Activated CD4-positive, alpha-beta memory T cell treated with anti-CD3 and anti-CD28 coated beads, Interleukin-2, amount 10 ng/mL, durations not matched to agents 7 days and 5 days (primary cell): ENCODE measurements around the gene TAF5L. TPM values are rescaled to one million over a fixed set of nuclear protein-coding genes. Genes with fewer than 3 reads are reported as not detected.

ENCODE experiments used
- CTCF ChIA-PET: fragments of 350-600 bp; sonication (Branson Sonifier 250); formaldehyde crosslinking; loops from one replicate; lab custom pipeline; 2021; ENCODE audit warnings: antibody characterized with exemption, inconsistent platforms; lab: Charles Lee
- POLR2A ChIA-PET: fragments of 350-600 bp; sonication (Branson Sonifier 250); formaldehyde crosslinking; loops from one replicate; lab custom pipeline; 2021; ENCODE audit warnings: antibody characterized with exemption; lab: Charles Lee
- DNase-seq: peaks from one replicate; pipeline ENCODE4 v3.0.0-alpha.2; 2020
- H3K27ac Mint-ChIP-seq: one replicate; pipeline ENCODE4 v1.8.0; 2021; ENCODE audit warnings: mild to moderate bottlenecking, mixed read lengths
- H3K27me3 Mint-ChIP-seq: one replicate; pipeline ENCODE4 v1.8.0; 2021; ENCODE audit warnings: mixed read lengths
- H3K36me3 Mint-ChIP-seq: one replicate; pipeline ENCODE4 v1.8.0; 2021; ENCODE audit warnings: low read depth, mixed read lengths
- H3K4me1 Mint-ChIP-seq: one replicate; pipeline ENCODE4 v1.8.0; 2021; ENCODE audit warnings: mixed read lengths
- H3K4me3 Mint-ChIP-seq: one replicate; pipeline ENCODE4 v1.8.0; 2021; ENCODE audit warnings: mild to moderate bottlenecking, mixed read lengths
- H3K9me3 Mint-ChIP-seq: one replicate; pipeline ENCODE4 v1.8.0; 2021; ENCODE audit warnings: mixed read lengths
- total RNA-seq, 2 experiments: library from RNA; stranded (reverse); gene quantifications; one replicate each; pipeline ENCODE4 v1.2.3, GENCODE V29; 2021

TAF5L gene
- total RNA-seq, 2 experiments from 2014 or later = 21.0 to 23.9 TPM

DNA sequence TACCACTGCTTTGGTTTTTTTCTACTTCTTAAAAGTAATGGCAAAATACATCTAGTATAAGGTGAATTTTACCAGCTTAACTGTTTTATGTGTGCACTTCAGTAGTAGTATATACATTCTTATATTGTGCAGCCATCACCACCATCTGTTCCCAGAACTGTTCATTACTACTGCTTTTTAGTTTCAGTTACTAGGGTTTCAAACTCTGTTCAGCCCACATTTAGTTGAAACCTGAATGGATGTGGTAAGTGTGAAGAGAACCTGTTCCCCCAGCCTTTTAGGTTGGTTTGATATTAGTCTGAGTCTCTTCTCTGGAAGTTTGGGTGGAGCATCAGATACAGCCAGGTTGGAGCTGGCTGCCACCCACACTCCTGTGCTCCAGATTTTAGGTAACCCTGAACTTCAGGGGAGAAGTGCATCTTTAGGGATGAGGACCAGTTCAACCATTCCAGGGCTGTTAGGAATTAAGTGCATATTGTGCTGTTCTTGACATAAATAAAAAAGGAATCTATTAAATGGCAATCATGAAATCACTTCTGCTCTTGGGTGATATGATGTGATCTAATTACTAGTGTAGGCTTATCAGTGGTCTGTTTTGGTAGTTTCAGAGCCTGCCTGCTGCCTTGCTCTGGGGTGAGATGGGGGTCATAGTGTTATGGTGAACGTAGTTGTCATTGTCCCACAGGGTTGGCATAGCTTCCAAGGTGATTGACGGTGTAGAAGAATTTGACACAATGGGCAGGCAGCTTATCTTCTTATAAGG lies 32.3 kb upstream of the TAF5L start:
- CTCF ChIA-PET = interaction anchor here (1.0 kb wide), 1 partner anchor 39 kb away, joined by 3 read pairs; no protein-coding TSS in a partner anchor
- Mint-ChIP-seq H3K27me3 (no peaks in the 10 kb centered on the region), H3K4me1 (peaks cover 8% of the 10 kb centered on the region), H3K4me3 (no peak overlapping the region), H3K36me3 (peaks cover 39% of the 10 kb centered on the region), H3K9me3 (no peaks in the 10 kb centered on the region), H3K27ac (no peak overlapping the region)
- no peak for DNase-seq
- POLR2A ChIA-PET = no interaction called here

DNA sequence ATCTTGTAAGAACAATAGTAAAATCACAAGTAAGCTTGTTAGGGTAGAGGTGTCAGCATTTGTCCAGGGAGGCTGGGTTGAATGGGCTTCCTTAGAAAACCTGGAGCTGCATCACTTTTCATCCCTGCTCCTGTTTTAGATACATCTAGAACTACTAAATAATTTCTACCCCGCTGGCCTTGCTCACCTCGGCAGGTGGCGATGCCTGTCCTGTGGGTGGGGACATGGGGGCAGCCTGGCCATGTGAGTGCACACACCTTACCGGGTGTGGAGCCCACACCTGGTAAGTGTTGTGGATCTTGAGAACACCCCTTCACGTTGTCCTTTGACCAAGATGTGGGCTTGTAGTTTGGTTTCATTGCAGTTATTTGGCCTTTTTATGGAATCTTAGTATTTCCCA lies 29.9 kb upstream of the TAF5L start:
- no peaks in the 10 kb centered on the region for H3K27me3 Mint-ChIP-seq
- H3K4me3 Mint-ChIP-seq = no peak overlapping the region

DNA sequence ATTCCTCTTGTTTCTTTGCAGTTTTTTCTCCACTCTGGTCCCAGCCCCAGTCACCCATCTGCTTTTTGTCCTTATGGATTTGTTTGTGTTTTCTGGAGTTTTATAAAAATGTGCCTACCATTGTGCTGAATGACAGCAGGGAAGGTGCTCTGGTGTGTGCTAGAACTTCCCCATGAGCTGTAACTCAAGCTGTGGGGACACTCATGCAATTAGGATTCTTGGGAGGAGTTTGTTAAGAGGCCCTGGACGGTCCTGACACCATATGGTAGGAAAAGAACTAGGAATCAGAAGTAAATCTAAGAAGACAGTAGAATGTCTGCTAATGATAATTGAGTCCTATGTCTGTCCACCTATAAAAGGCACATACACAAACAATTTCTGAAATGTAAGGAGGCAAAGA lies 27.5 kb upstream of the TAF5L start:
- Mint-ChIP-seq H3K9me3 (no peaks in the 10 kb centered on the region), H3K27me3 (no peaks in the 10 kb centered on the region), H3K4me3 (no peak overlapping the region), H3K4me1 (peaks cover 5% of the 10 kb centered on the region), H3K27ac (no peak overlapping the region), H3K36me3 (peaks cover 40% of the 10 kb centered on the region)
- ChIA-PET POLR2A (no interaction called here), CTCF (no interaction called here)
- DNase-seq = no peak

More for the DNA sequence above, 29.9 kb upstream of the TAF5L start:
- H3K27ac Mint-ChIP-seq = no peak overlapping the region
- H3K36me3 Mint-ChIP-seq = peaks cover 38% of the 10 kb centered on the region
- ChIA-PET CTCF (interaction anchor here (1.9 kb wide), 1 partner anchor 650 kb away, joined by 4 read pairs; no protein-coding TSS in a partner anchor), POLR2A (no interaction called here)
- H3K4me1 Mint-ChIP-seq = peaks cover 5% of the 10 kb centered on the region
- H3K9me3 Mint-ChIP-seq = no peaks in the 10 kb centered on the region
- DNase-seq = no peak

DNA sequence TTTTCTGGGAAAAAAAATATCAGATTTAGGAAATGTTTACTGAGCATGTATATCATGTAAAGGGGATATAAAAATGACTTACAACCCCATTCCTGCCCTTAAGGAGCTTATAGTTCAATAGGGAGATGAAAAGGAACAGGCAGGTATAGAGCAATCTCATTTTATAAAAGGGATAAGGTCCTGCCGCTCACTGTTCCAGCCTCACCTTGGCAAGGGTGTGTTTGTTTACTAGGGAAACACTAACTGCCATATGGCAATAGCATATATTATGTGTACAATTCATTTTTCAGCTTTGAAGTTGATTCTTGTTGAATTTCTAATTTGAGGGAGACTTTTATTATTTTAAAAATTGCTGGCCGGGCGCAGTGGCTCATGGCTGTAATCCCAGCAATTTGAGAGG lies 25.6 kb upstream of the TAF5L start:
- Mint-ChIP-seq H3K4me3 (no peak overlapping the region), H3K36me3 (peaks cover 40% of the 10 kb centered on the region), H3K27me3 (no peaks in the 10 kb centered on the region), H3K9me3 (no peaks in the 10 kb centered on the region), H3K4me1 (no peaks in the 10 kb centered on the region), H3K27ac (no peak overlapping the region)
- ChIA-PET CTCF (interaction anchor here (1.0 kb wide), 1 partner anchor 10 kb away, joined by 3 read pairs; no protein-coding TSS in a partner anchor), POLR2A (no interaction called here)
- DNase-seq = no peak

GRCh38 chr1:229650045-229650444 lies 24.1 kb upstream of the TAF5L start:
- no peak overlapping the region for H3K27ac Mint-ChIP-seq
- ChIA-PET POLR2A (no interaction called here), CTCF (no interaction called here)
- no peak for DNase-seq
- H3K4me1 Mint-ChIP-seq = no peaks in the 10 kb centered on the region
- no peaks in the 10 kb centered on the region for H3K9me3 Mint-ChIP-seq
- no peak overlapping the region for H3K4me3 Mint-ChIP-seq
- peaks cover 45% of the 10 kb centered on the region for H3K36me3 Mint-ChIP-seq
- H3K27me3 Mint-ChIP-seq = no peaks in the 10 kb centered on the region

DNA sequence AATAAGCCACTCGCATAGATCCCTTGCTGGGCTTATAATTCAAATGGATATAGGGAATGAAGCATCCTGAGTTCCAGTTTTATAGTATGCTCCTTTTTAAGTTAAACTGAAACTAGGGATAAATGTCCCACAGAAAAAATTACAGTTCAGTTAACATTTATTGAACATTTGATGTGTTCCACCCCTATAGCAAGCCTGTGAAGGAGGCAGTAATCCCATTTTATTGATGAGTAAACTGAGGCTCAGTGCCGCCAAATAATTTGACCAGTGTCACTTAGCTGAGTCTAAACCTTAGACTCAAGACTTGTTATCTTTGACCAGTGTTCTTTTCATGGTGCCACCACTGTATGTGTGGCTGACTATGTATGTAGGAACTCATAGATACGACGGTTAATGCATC lies 22.5 kb upstream of the TAF5L start:
- no peaks in the 10 kb centered on the region for H3K9me3 Mint-ChIP-seq

DNA sequence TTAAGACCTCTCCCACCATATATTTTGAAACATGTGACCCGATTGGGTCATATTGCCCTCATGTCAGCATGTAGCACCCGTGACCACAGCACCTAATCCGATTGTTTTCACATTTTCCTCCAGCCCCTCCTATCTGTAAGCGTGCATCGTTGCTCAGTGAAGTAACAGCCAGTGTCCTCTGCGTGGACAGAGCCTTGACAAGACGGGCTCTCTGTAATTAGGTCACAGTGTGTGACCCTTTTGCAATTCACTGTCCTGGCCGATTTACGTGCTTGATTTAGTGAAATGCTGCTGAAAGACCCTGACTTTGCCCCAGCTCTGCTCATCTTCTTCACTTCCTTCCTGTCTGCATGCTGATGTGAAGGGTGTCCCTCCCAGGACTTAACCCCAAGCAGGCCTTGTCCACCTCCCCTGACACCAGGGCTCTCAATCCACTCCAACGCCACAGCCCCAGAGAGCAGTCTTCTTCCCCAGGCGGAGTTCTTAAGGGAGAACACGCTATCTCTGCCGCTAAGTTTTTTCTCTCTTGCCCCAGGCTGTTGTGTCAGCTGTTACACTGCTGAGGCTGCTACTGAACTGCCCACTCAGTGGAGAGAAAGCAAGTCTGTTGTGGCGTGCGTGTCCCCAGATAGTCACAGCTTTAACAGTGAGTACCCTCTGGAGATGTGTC lies 19.5 kb upstream of the TAF5L start:
- H3K27ac Mint-ChIP-seq = no peak overlapping the region
- no peaks in the 10 kb centered on the region for H3K27me3 Mint-ChIP-seq
- H3K36me3 Mint-ChIP-seq = peaks cover 37% of the 10 kb centered on the region
- peaks cover 2% of the 10 kb centered on the region for H3K4me1 Mint-ChIP-seq
- H3K9me3 Mint-ChIP-seq = no peaks in the 10 kb centered on the region
- H3K4me3 Mint-ChIP-seq = no peak overlapping the region
- CTCF ChIA-PET = no interaction called here
- POLR2A ChIA-PET = no interaction called here
- DNase-seq = no peak

More for the DNA sequence above, 22.5 kb upstream of the TAF5L start:
- Mint-ChIP-seq H3K4me1 (no peaks in the 10 kb centered on the region), H3K4me3 (no peak overlapping the region), H3K27ac (no peak overlapping the region), H3K36me3 (peaks cover 43% of the 10 kb centered on the region), H3K27me3 (no peaks in the 10 kb centered on the region)
- ChIA-PET POLR2A (no interaction called here), CTCF (no interaction called here)
- no peak for DNase-seq

- Mint-ChIP-seq H3K9me3 (no peaks in the 10 kb centered on the region), H3K27me3 (no peaks in the 10 kb centered on the region), H3K36me3 (peaks cover 32% of the 10 kb centered on the region), H3K4me3 (no peak overlapping the region), H3K27ac (peak overlapping the region; percentile 34), H3K4me1 (peaks cover 5% of the 10 kb centered on the region)
- no peak for DNase-seq
- ChIA-PET POLR2A (no interaction called here), CTCF (no interaction called here)
Measured at GRCh38 chr1:229643996-229644745, 18.2 kb upstream of the TAF5L start.

DNA sequence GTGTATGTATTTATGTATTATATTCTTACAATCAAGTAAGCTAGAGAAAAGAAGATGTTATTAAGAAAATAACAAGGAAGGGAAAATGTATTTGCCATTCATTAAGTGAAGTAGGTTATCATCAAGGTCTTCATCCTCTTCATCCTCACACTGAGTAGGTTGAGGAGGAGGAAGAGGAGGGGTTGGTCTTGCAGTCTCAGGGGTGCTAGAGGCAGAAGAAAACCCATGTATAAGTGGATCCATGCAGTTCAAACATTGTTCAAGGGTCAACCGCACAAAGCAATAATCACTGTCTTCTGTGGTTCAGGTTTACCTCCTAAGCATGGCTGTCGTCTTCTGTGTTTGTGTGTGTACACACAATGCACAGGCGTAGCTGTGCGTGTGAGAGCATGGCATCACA lies 17.0 kb upstream of the TAF5L start:
- DNase-seq = no peak
- ChIA-PET CTCF (no interaction called here), POLR2A (no interaction called here)
- Mint-ChIP-seq H3K27ac (no peak overlapping the region), H3K4me1 (peaks cover 5% of the 10 kb centered on the region), H3K4me3 (no peak overlapping the region), H3K36me3 (peaks cover 33% of the 10 kb centered on the region), H3K27me3 (no peaks in the 10 kb centered on the region), H3K9me3 (no peaks in the 10 kb centered on the region)

DNA sequence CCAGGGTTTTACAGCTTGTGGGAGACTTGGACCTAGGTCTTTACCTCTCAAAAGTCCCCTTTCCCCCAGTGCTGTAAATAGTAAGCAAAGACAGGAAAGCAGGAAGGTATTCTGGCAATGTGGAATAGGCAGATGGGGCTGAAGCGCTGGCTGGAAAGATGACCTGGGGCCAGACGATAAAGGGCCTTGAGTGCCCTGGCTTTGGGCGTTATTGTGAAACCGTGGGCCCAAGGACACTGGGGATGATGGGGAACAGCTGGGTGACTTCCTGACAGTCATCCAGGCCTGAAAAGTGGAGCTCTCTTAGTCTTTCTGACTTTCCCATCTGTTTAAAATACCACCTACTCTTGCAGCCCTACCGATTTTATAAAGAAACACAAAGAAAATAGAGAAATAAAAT lies 16.5 kb upstream of the TAF5L start:
- CTCF ChIA-PET = no interaction called here
- no peak overlapping the region for H3K4me3 Mint-ChIP-seq
- peaks cover 5% of the 10 kb centered on the region for H3K4me1 Mint-ChIP-seq
- H3K27ac Mint-ChIP-seq = no peak overlapping the region
- POLR2A ChIA-PET = no interaction called here
- no peaks in the 10 kb centered on the region for H3K9me3 Mint-ChIP-seq
- H3K36me3 Mint-ChIP-seq = peaks cover 31% of the 10 kb centered on the region
- DNase-seq = no peak
- no peaks in the 10 kb centered on the region for H3K27me3 Mint-ChIP-seq

GRCh38 chr1:229641306-229641705 lies 15.4 kb upstream of the TAF5L start:
- H3K36me3 Mint-ChIP-seq = peaks cover 29% of the 10 kb centered on the region
- H3K4me3 Mint-ChIP-seq = no peak overlapping the region
- POLR2A ChIA-PET = no interaction called here
- no peak overlapping the region for H3K27ac Mint-ChIP-seq
- H3K9me3 Mint-ChIP-seq = no peaks in the 10 kb centered on the region
- CTCF ChIA-PET = no interaction called here
- peaks cover 5% of the 10 kb centered on the region for H3K4me1 Mint-ChIP-seq
- no peaks in the 10 kb centered on the region for H3K27me3 Mint-ChIP-seq
- no peak for DNase-seq

DNA sequence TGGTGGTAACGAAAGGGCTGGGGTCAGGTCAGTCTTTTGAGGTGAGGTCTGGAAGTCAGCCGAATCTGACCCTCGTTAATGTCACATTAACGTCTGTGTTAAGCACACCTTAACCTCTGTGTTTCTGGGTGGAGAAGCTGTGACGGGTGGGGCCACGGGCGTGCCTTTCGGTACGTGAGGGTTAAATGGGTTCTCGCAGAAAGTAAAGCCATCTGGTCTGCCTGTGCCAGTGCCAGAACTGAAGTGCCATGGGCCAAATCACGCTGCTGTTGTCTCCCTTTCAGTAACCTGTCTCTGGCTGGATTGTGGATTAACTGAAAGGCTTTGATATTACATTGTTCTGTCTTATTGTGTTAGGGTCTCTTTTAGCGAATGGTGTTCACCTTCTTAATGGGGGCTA lies 14.5 kb upstream of the TAF5L start:
- no peaks in the 10 kb centered on the region for H3K27me3 Mint-ChIP-seq
- no peak for DNase-seq
- CTCF ChIA-PET = no interaction called here
- POLR2A ChIA-PET = no interaction called here
- H3K9me3 Mint-ChIP-seq = no peaks in the 10 kb centered on the region
- peaks cover 32% of the 10 kb centered on the region for H3K36me3 Mint-ChIP-seq
- H3K27ac Mint-ChIP-seq = no peak overlapping the region
- H3K4me1 Mint-ChIP-seq = peaks cover 5% of the 10 kb centered on the region
- no peak overlapping the region for H3K4me3 Mint-ChIP-seq

DNA sequence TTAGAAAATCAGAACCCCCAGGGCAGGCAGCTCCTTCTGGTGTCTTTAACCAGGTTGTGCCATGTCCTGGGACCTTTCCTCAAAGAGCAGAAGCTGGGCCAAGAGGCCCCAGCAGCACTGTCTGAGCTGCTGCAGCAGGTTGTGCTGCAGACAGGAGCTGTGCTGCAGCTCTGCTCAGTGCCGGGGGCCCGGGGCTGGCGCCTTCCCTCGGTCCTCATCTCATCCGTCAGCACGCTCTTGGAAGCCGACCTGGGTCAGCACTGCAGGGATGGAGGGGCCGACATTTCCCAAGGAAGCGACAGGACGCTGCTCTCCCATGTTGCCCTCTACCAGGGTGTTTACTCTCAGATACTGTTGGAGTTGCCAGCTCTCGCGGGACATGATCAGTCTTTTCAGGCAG lies 11.8 kb upstream of the TAF5L start:
- DNase-seq = no peak
- Mint-ChIP-seq H3K9me3 (no peaks in the 10 kb centered on the region), H3K27ac (no peak overlapping the region), H3K27me3 (no peaks in the 10 kb centered on the region), H3K36me3 (peaks cover 28% of the 10 kb centered on the region), H3K4me3 (no peak overlapping the region), H3K4me1 (peaks cover 5% of the 10 kb centered on the region)
- CTCF ChIA-PET = no interaction called here
- POLR2A ChIA-PET = interaction anchor here (1.2 kb wide), 1 partner anchor 14 kb away, joined by 4 read pairs; no protein-coding TSS in a partner anchor
